ENCODE measurements around the gene DEPDC1B. TPM values are rescaled to one million over a fixed set of nuclear protein-coding genes. Genes with fewer than 3 reads are reported as not detected.

Gene DEPDC1B
- total RNA-seq, 1 experiment from 2014 or later: 11.3 TPM

GRCh38 chr5:60699288-60699608, 718 bp downstream of the DEPDC1B start:
- H3K36me3 Mint-ChIP-seq (ENCODE audit: insufficient read depth, unreplicated experiment): no peaks in the 10 kb centered on the region
- POLR2A ChIA-PET: interaction anchor here (0.8 to 4.7 kb wide), 14 partner anchors 8 to 246 kb away, joined by 3 to 69 read pairs (median 5); partner anchors contain the start of genes ELOVL7, ERCC8 and NDUFAF2
- H3K9me3 Mint-ChIP-seq (ENCODE audit: unreplicated experiment): no peaks in the 10 kb centered on the region
- H3K27me3 Mint-ChIP-seq (ENCODE audit: insufficient read depth, unreplicated experiment): no peaks in the 10 kb centered on the region
- DNase-seq (ENCODE audit: unreplicated experiment): no peak
- BruUV-seq (replicated peaks): no TSS peak
- intact Hi-C loops (cut with micrococcal nuclease): loop anchor here (5.0 kb wide), 2 partner anchors 143 to 248 kb away; partner anchors contain the start of genes ELOVL7, ERCC8 and NDUFAF2
- TF ChIP-seq CTCF (IDR thresholded peaks at IDR 0.05; ENCODE audit: unreplicated experiment): no peak
- H3K4me1 Mint-ChIP-seq (ENCODE audit: insufficient read depth, unreplicated experiment): peaks cover 7% of the 10 kb centered on the region
- H3K27ac Mint-ChIP-seq (ENCODE audit: low read depth, unreplicated experiment): peak overlapping the region; percentile 92
- H3K4me3 Mint-ChIP-seq (ENCODE audit: unreplicated experiment): peak overlapping the region; percentile 90
- CTCF ChIA-PET: interaction anchor here (0.6 to 2.5 kb wide), 16 partner anchors 8 to 1368 kb away, joined by 3 to 26 read pairs (median 4); partner anchors contain the start of genes ERCC8 and NDUFAF2

GRCh38 chr5:60698336-60698735, 1.6 kb downstream of the DEPDC1B start:
- DNase-seq (ENCODE audit: unreplicated experiment): no peak
- ChIA-PET POLR2A (interaction anchor here (0.8 to 4.7 kb wide), 8 partner anchors 7 to 247 kb away, joined by 3 to 69 read pairs (median 22); partner anchors contain the start of genes ELOVL7, ERCC8 and NDUFAF2), CTCF (interaction anchor here (0.6 to 2.5 kb wide), 7 partner anchors 10 to 255 kb away, joined by 3 to 24 read pairs (median 4); partner anchors contain the start of genes ERCC8 and NDUFAF2)
- TF ChIP-seq CTCF (IDR thresholded peaks at IDR 0.05; ENCODE audit: unreplicated experiment): no peak
- Mint-ChIP-seq H3K9me3 (ENCODE audit: unreplicated experiment) (no peaks in the 10 kb centered on the region), H3K27me3 (ENCODE audit: insufficient read depth, unreplicated experiment) (no peaks in the 10 kb centered on the region), H3K4me1 (ENCODE audit: insufficient read depth, unreplicated experiment) (peaks cover 7% of the 10 kb centered on the region), H3K4me3 (ENCODE audit: unreplicated experiment) (peak overlapping the region; percentile 90), H3K36me3 (ENCODE audit: insufficient read depth, unreplicated experiment) (no peaks in the 10 kb centered on the region), H3K27ac (ENCODE audit: low read depth, unreplicated experiment) (peak overlapping the region; percentile 31)
- no TSS peak for BruUV-seq (replicated peaks)
- intact Hi-C loops (cut with micrococcal nuclease): loop anchor here (5.0 kb wide), 2 partner anchors 144 to 249 kb away; partner anchors contain the start of genes ELOVL7, ERCC8 and NDUFAF2

GRCh38 chr5:60690326-60690725, 9.6 kb downstream of the DEPDC1B start:
- no peaks in the 10 kb centered on the region for H3K36me3 Mint-ChIP-seq (ENCODE audit: insufficient read depth, unreplicated experiment)
- H3K27me3 Mint-ChIP-seq (ENCODE audit: insufficient read depth, unreplicated experiment): no peaks in the 10 kb centered on the region
- ChIA-PET POLR2A (interaction anchor here (1.7 to 7.9 kb wide), 2 partner anchors 10 kb away, joined by 24 to 69 read pairs; partner anchors contain the start of gene DEPDC1B), CTCF (interaction anchor here (0.6 to 1.0 kb wide), 3 partner anchors 10 to 1107 kb away, joined by 3 to 5 read pairs (median 3); partner anchors contain the start of gene DEPDC1B)
- H3K4me3 Mint-ChIP-seq (ENCODE audit: unreplicated experiment): no peak overlapping the region
- H3K4me1 Mint-ChIP-seq (ENCODE audit: insufficient read depth, unreplicated experiment): peaks cover 7% of the 10 kb centered on the region
- BruUV-seq (replicated peaks): no TSS peak
- no peaks in the 10 kb centered on the region for H3K9me3 Mint-ChIP-seq (ENCODE audit: unreplicated experiment)
- DNase-seq (ENCODE audit: unreplicated experiment): no peak
- intact Hi-C loops (cut with micrococcal nuclease): no loop called here
- no peak for TF ChIP-seq CTCF (IDR thresholded peaks at IDR 0.05; ENCODE audit: unreplicated experiment)
- H3K27ac Mint-ChIP-seq (ENCODE audit: low read depth, unreplicated experiment): no peak overlapping the region

GRCh38 chr5:60688980-60689379, 11.0 kb downstream of the DEPDC1B start:
- no peak for TF ChIP-seq CTCF (IDR thresholded peaks at IDR 0.05; ENCODE audit: unreplicated experiment)
- no peaks in the 10 kb centered on the region for H3K36me3 Mint-ChIP-seq (ENCODE audit: insufficient read depth, unreplicated experiment)
- intact Hi-C loops (cut with micrococcal nuclease): no loop called here
- H3K4me1 Mint-ChIP-seq (ENCODE audit: insufficient read depth, unreplicated experiment): peaks cover 12% of the 10 kb centered on the region
- H3K27me3 Mint-ChIP-seq (ENCODE audit: insufficient read depth, unreplicated experiment): no peaks in the 10 kb centered on the region
- no peak for DNase-seq (ENCODE audit: unreplicated experiment)
- BruUV-seq (replicated peaks): no TSS peak
- ChIA-PET CTCF (interaction anchor here (0.7 to 3.7 kb wide), 11 partner anchors 8 to 271 kb away, joined by 3 to 26 read pairs (median 4); partner anchors contain the start of gene DEPDC1B), POLR2A (interaction anchor here (0.6 to 7.9 kb wide), 6 partner anchors 8 to 1246 kb away, joined by 3 to 69 read pairs (median 6); partner anchors contain the start of genes DEPDC1B and ELOVL7)
- H3K9me3 Mint-ChIP-seq (ENCODE audit: unreplicated experiment): no peaks in the 10 kb centered on the region
- H3K4me3 Mint-ChIP-seq (ENCODE audit: unreplicated experiment): no peak overlapping the region
- no peak overlapping the region for H3K27ac Mint-ChIP-seq (ENCODE audit: low read depth, unreplicated experiment)

Measured in MCF 10A (cell line).